HepG2 (cell line): ENCODE measurements around the gene STX4. TPM values are rescaled to one million over a fixed set of nuclear protein-coding genes. Genes with fewer than 3 reads are reported as not detected.
A peak's percentile ranks its signal among the peaks of the same experiment; 100 is the strongest.

Experiments used
- ATM ChIP-seq: fragments of 450-650 bp; IDR thresholded peaks from 2 replicates; pipeline ENCODE4 v1.7.1; 2017; ENCODE audit warnings: mild to moderate bottlenecking, borderline replicate concordance
- DPF2 ChIP-seq: sonication (generic); formaldehyde crosslinking; IDR thresholded peaks from 2 replicates; pipeline ENCODE4 v1.4.0; 2020; ENCODE audit warnings: mild to moderate bottlenecking, low read depth, missing genetic modification reagents, borderline replicate concordance
- FOXP1 ChIP-seq, 2 experiments: fragments of 450-650 bp in 1 of 2; IDR thresholded peaks; 2 replicates each; pipeline ENCODE4 v1.6.1; 2017 to 2018; ENCODE audit warnings: antibody characterized with exemption in 1 of 2
- GATA4 ChIP-seq: sonication (generic); IDR thresholded peaks from 2 replicates; pipeline ENCODE4 v1.6.1; 2016; ENCODE audit warnings: antibody characterized with exemption, low read depth, borderline replicate concordance
- HHEX ChIP-seq: IDR thresholded peaks from 2 replicates; pipeline ENCODE4 v1.6.1; 2016; ENCODE audit warnings: control low read depth
- NCOR1 ChIP-seq: fragments of 200-600 bp; sonication (generic); IDR thresholded peaks from 2 replicates; pipeline ENCODE4 v1.7.0; 2017; ENCODE audit warnings: antibody characterized with exemption, low read length, borderline replicate concordance
- NR1H2 ChIP-seq: sonication (generic); formaldehyde crosslinking; IDR thresholded peaks from 2 replicates; pipeline ENCODE4 v1.8.1; 2022; ENCODE audit warnings: low read depth, missing genetic modification reagents, borderline replicate concordance
- PITX1 ChIP-seq: sonication (generic); formaldehyde crosslinking; IDR thresholded peaks from 2 replicates; pipeline ENCODE4 v1.5.1; 2020; ENCODE audit warnings: mild to moderate bottlenecking, missing genetic modification reagents
- RARG ChIP-seq: sonication (generic); formaldehyde crosslinking; IDR thresholded peaks from 2 replicates; pipeline ENCODE4 v1.4.0; 2020; ENCODE audit warnings: low read depth, mild to moderate bottlenecking, missing genetic modification reagents
- RXRB ChIP-seq: IDR thresholded peaks from 2 replicates; pipeline ENCODE4 v1.6.1; 2016; ENCODE audit warnings: borderline replicate concordance, missing genetic modification reagents, missing compliant biosample characterization
- SATB2 ChIP-seq: sonication (generic); formaldehyde crosslinking; IDR thresholded peaks from 2 replicates; pipeline ENCODE4 v1.5.0; 2020; ENCODE audit warnings: missing genetic modification reagents
- SIX1 ChIP-seq: sonication (generic); formaldehyde crosslinking; IDR thresholded peaks from 2 replicates; pipeline ENCODE4 v1.4.0; 2020; ENCODE audit warnings: missing genetic modification reagents, borderline replicate concordance
- SIX4 ChIP-seq: sonication (generic); formaldehyde crosslinking; IDR thresholded peaks from 2 replicates; pipeline ENCODE4 v1.4.0; 2020; ENCODE audit warnings: missing genetic modification reagents
- SRSF9 ChIP-seq: fragments of 200-400 bp; formaldehyde crosslinking; IDR thresholded peaks from 2 replicates; pipeline ENCODE4 v1.6.1; 2018; ENCODE audit warnings: borderline replicate concordance, mild to moderate bottlenecking, low read depth, low read length; ENCODE audit not compliant: insufficient read depth, poor library complexity, severe bottlenecking
- ZNF335 ChIP-seq: sonication (generic); formaldehyde crosslinking; IDR thresholded peaks from 2 replicates; pipeline ENCODE4 v1.4.0; 2020; ENCODE audit warnings: missing genetic modification reagents
- ZNF34 ChIP-seq: sonication (generic); formaldehyde crosslinking; IDR thresholded peaks from 2 replicates; pipeline ENCODE4 v1.4.0; 2020; ENCODE audit warnings: mild to moderate bottlenecking, missing genetic modification reagents, borderline replicate concordance
- ZNF484 ChIP-seq: sonication (generic); formaldehyde crosslinking; IDR thresholded peaks from 2 replicates; pipeline ENCODE4 v1.5.1; 2020; ENCODE audit warnings: mild to moderate bottlenecking, low read depth, missing genetic modification reagents, borderline replicate concordance
- ZNF550 ChIP-seq: sonication (generic); formaldehyde crosslinking; IDR thresholded peaks from 2 replicates; pipeline ENCODE4 v1.4.0; 2020; ENCODE audit warnings: mild to moderate bottlenecking, missing genetic modification reagents, borderline replicate concordance
- ZNF747 ChIP-seq: sonication (generic); formaldehyde crosslinking; IDR thresholded peaks from 2 replicates; pipeline ENCODE4 v1.8.1; 2023; ENCODE audit warnings: missing genetic modification reagents, mild to moderate bottlenecking, borderline replicate concordance
- ZNF878 ChIP-seq: sonication (generic); formaldehyde crosslinking; IDR thresholded peaks from 2 replicates; pipeline ENCODE4 v1.8.1; 2023; ENCODE audit warnings: mild to moderate bottlenecking, missing genetic modification reagents, moderate library complexity
- polyA plus RNA-seq, 8 experiments: library from polyadenylated mRNA; depleted of rRNA in 3 of 8; stranded (reverse) in 7 of 8; unstranded in 1 of 8; fragments of >200 nt; fragmentation: Illumina TruSeq in 4 of 8; extraction: Trizol in 4 of 8; gene quantifications; 2 replicates each; pipeline versions ENCODE4 v1.2.1 to v1.2.3, GENCODE V29; 2011 to 2016; ENCODE audit warnings: low read depth in 4 of 8, missing spikeins in 1 of 8, mixed read lengths in 1 of 8; ENCODE audit not compliant: insufficient read depth in 1 of 8
- total RNA-seq, 5 experiments: library from RNA; depleted of rRNA; stranded (reverse); fragments of >200 nt; fragmentation: Illumina TruSeq; extraction: Trizol; gene quantifications; 2 replicates each; pipeline ENCODE4 v1.2.3, GENCODE V29; 2016; ENCODE audit warnings: low read depth in 1 of 5
- TF ChIP-seq, protein P1 (sequence below): sonication (generic); formaldehyde crosslinking; IDR thresholded peaks from 2 replicates; pipeline ENCODE4 v1.5.0; 2020; ENCODE audit warnings: mild to moderate bottlenecking, missing genetic modification reagents, borderline replicate concordance
- TF ChIP-seq, protein P2 (sequence below): sonication (generic); formaldehyde crosslinking; conservative IDR thresholded peaks from 2 replicates; pipeline ENCODE4 v1.5.0; 2020; ENCODE audit warnings: missing genetic modification reagents

The STX4 gene
- total and polyA plus RNA-seq, 2 of the 13 experiments (the other 11 are each of a cell fraction or from before 2014, with no cell fraction given) = 29.2 to 34.6 TPM

DNA sequence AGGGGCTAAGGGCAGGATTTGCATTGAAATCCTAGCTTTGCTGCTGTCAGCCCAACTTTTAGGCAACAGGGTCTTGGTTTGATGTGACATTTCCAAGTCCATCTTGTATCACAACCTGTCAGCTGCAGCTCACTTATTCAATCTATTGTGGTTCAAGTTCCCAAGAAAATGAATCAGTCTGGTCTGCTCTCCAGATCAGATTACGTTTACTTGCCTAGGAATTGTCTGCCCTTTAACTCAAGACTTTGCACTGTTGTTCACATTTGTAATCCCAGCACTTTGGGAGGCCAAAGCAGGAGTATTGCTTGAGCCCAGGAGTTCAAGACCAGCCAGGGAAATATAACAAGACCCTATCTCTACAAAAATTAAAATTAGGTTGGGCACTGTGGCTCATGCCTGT, 10.0 kb downstream of the STX4 start (continued):
- TF ChIP-seq SIX1 (peak; percentile 97), GATA4 (no peak), ZNF34 (CRISPR knock-in tag) (no peak), NCOR1 (0 out of 2 replicates have a peak, but pooled peaks have one; percentile 36), NR1H2 (no peak), RXRB (no peak), HHEX (CRISPR knock-in tag) (no peak), ZNF878 (CRISPR knock-in tag) (no peak), ZNF484 (CRISPR knock-in tag) (no peak), RARG (CRISPR knock-in tag) (no peak), SATB2 (CRISPR knock-in tag) (no peak), FOXP1 (IDR thresholded peaks at IDR 0.05) (no peak), FOXP1 (CRISPR knock-in tag; IDR thresholded peaks at IDR 0.05) (0 out of 2 replicates have a peak, but pooled peaks have one; percentile 35), SIX4 (CRISPR knock-in tag) (peak; percentile 95), DPF2 (CRISPR knock-in tag) (0 out of 2 replicates have a peak, but pooled peaks have one; percentile 13), ZNF550 (CRISPR knock-in tag) (no peak), SRSF9 (no peak), ZNF747 (CRISPR knock-in tag) (no peak), ZNF335 (CRISPR knock-in tag) (no peak), ATM (no peak), PITX1 (CRISPR knock-in tag) (0 out of 2 replicates have a peak, but pooled peaks have one; percentile 20)
- TF ChIP-seq, protein P1, sequence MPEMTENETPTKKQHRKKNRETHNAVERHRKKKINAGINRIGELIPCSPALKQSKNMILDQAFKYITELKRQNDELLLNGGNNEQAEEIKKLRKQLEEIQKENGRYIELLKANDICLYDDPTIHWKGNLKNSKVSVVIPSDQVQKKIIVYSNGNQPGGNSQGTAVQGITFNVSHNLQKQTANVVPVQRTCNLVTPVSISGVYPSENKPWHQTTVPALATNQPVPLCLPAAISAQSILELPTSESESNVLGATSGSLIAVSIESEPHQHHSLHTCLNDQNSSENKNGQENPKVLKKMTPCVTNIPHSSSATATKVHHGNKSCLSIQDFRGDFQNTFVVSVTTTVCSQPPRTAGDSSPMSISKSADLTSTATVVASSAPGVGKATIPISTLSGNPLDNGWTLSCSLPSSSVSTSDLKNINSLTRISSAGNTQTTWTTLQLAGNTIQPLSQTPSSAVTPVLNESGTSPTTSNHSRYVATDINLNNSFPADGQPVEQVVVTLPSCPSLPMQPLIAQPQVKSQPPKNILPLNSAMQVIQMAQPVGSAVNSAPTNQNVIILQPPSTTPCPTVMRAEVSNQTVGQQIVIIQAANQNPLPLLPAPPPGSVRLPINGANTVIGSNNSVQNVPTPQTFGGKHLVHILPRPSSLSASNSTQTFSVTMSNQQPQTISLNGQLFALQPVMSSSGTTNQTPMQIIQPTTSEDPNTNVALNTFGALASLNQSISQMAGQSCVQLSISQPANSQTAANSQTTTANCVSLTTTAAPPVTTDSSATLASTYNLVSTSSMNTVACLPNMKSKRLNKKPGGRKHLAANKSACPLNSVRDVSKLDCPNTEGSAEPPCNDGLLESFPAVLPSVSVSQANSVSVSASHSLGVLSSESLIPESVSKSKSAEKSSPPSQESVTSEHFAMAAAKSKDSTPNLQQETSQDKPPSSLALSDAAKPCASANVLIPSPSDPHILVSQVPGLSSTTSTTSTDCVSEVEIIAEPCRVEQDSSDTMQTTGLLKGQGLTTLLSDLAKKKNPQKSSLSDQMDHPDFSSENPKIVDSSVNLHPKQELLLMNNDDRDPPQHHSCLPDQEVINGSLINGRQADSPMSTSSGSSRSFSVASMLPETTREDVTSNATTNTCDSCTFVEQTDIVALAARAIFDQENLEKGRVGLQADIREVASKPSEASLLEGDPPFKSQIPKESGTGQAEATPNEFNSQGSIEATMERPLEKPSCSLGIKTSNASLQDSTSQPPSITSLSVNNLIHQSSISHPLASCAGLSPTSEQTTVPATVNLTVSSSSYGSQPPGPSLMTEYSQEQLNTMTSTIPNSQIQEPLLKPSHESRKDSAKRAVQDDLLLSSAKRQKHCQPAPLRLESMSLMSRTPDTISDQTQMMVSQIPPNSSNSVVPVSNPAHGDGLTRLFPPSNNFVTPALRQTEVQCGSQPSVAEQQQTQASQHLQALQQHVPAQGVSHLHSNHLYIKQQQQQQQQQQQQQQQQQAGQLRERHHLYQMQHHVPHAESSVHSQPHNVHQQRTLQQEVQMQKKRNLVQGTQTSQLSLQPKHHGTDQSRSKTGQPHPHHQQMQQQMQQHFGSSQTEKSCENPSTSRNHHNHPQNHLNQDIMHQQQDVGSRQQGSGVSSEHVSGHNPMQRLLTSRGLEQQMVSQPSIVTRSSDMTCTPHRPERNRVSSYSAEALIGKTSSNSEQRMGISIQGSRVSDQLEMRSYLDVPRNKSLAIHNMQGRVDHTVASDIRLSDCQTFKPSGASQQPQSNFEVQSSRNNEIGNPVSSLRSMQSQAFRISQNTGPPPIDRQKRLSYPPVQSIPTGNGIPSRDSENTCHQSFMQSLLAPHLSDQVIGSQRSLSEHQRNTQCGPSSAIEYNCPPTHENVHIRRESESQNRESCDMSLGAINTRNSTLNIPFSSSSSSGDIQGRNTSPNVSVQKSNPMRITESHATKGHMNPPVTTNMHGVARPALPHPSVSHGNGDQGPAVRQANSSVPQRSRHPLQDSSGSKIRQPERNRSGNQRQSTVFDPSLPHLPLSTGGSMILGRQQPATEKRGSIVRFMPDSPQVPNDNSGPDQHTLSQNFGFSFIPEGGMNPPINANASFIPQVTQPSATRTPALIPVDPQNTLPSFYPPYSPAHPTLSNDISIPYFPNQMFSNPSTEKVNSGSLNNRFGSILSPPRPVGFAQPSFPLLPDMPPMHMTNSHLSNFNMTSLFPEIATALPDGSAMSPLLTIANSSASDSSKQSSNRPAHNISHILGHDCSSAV (CRISPR knock-in tag) = no peak
- TF ChIP-seq, protein P2, sequence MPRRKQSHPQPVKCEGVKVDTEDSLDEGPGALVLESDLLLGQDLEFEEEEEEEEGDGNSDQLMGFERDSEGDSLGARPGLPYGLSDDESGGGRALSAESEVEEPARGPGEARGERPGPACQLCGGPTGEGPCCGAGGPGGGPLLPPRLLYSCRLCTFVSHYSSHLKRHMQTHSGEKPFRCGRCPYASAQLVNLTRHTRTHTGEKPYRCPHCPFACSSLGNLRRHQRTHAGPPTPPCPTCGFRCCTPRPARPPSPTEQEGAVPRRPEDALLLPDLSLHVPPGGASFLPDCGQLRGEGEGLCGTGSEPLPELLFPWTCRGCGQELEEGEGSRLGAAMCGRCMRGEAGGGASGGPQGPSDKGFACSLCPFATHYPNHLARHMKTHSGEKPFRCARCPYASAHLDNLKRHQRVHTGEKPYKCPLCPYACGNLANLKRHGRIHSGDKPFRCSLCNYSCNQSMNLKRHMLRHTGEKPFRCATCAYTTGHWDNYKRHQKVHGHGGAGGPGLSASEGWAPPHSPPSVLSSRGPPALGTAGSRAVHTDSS (CRISPR knock-in tag) = no peak
